ENCODE results near the gene TAF3. TPM values are rescaled to one million over a fixed set of nuclear protein-coding genes. Genes with fewer than 3 reads are reported as not detected.

The TAF3 gene
- polyA plus RNA-seq, 6 donors from 2014 or later, result 6.3 to 17.3 (median 9.5) TPM

DNA sequence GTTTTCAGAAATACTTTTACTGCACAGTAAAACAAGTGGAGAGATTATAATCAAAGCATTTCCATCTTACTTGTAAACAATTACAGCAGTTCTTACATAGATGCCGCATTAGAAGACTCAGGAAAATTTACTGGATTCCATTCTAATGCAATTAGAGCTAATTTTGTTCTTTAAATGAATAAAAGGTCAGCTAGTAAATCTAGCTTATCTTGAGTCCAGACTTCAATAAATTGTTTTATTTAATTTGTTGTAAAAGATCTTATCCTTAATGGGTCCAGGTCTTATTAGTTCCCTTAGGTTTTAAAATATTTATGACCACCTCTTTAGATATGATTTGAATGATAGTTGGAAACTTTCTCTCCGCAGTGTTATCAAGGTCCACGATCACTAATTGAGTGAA, 166.0 kb downstream of the TAF3 start:
- peaks cover 4 to 11% (median 4%) of the 10 kb centered on the region in 3 donors for H3K4me1 Mint-ChIP-seq
- no peak overlapping the region for H3K4me3 Mint-ChIP-seq
- peaks cover 24 to 45% of the 10 kb centered on the region in 2 donors for H3K36me3 Mint-ChIP-seq
- no peak for ATAC-seq (ENCODE audit: low read depth in 2 of 2)
- DNase-seq, result no peak
- no peak overlapping the region for H3K27ac Mint-ChIP-seq
- H3K27me3 Mint-ChIP-seq, result no peaks in the 10 kb centered on the region
- no peaks in the 10 kb centered on the region for H3K9me3 Mint-ChIP-seq

DNA sequence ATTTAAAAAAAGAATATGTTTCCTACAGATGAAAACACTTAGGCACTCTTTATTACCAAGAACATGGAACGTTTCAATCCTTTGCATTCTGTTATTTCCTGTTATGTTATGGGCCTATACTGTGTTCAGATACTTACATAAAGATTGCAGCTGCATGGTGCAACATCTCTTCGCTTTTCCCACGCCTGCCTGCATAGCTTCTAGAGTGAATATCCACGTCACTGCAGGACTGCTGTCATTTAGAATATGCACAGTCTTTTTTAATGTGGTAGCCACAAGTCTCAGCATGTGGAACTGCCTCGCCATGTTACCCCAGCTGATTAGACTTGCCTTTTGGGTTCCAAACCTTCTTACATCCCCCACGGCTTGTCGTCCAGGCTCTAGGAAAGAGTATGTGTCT, 166.6 kb downstream of the TAF3 start:
- H3K4me3 Mint-ChIP-seq, result no peak overlapping the region
- DNase-seq, result no peak
- no peaks in the 10 kb centered on the region for H3K9me3 Mint-ChIP-seq
- peaks cover 18 to 44% of the 10 kb centered on the region in 2 donors for H3K36me3 Mint-ChIP-seq
- peaks cover 4 to 11% (median 4%) of the 10 kb centered on the region in 3 donors for H3K4me1 Mint-ChIP-seq
- no peak for ATAC-seq (ENCODE audit: low read depth in 2 of 2)
- H3K27me3 Mint-ChIP-seq, result no peaks in the 10 kb centered on the region
- no peak overlapping the region for H3K27ac Mint-ChIP-seq

DNA sequence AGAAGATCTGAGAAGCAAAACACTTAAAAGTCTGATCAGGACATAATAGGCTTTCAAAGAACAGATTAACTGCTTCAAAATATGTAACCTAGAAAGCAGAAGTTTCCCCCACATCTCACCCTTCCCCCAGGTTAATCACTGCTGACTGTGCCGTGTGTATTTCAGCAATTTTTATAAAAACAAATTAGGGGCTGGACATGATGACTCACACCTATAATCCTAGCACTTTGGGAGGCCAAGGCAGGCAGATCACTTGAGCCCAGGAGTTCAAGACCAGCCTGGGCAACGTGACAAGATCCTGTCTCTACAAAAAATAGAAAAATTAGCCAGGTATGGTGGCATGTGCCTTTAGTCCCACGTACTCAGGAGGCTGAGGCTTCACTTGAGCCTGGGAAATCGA, 168.5 kb downstream of the TAF3 start:
- Mint-ChIP-seq H3K27ac (peak overlapping the region in 1 of 6 donors; percentile 5), H3K4me3 (no peak overlapping the region), H3K36me3 (peaks cover 15 to 37% of the 10 kb centered on the region in 2 donors), H3K4me1 (peaks cover 4 to 6% (median 4%) of the 10 kb centered on the region in 3 donors), H3K27me3 (no peaks in the 10 kb centered on the region), H3K9me3 (no peaks in the 10 kb centered on the region)
- no peak for ATAC-seq (ENCODE audit: low read depth in 2 of 2)
- no peak for DNase-seq

DNA sequence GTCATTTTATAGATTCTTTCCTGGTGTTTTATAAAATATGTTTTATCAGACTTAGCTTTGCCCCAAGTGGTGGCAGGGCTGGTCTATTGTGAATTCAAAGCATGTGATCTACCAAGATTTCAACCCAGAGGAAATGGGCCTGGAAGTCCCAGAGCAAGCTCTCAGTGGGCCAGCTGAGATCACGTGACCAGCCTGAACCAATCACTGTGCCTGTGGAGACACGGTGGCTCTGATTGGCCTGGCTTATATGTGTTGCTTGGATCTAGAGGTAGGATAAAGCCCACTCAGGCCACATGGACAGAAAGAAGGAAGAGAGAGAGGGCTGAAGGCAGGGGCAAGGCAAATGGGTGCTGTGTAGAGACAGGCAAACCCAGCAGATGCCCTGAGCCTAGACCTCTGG, 170.7 kb downstream of the TAF3 start:
- H3K27me3 Mint-ChIP-seq, result no peaks in the 10 kb centered on the region
- no peak overlapping the region for H3K27ac Mint-ChIP-seq
- peaks cover 0 to 1% (median 0%) of the 10 kb centered on the region in 7 donors for H3K9me3 Mint-ChIP-seq
- no peak overlapping the region for H3K4me3 Mint-ChIP-seq
- H3K36me3 Mint-ChIP-seq, result peaks cover 20 to 53% of the 10 kb centered on the region in 2 donors
- peaks cover 4 to 7% (median 6%) of the 10 kb centered on the region in 3 donors for H3K4me1 Mint-ChIP-seq
- DNase-seq (no peak), ATAC-seq (ENCODE audit: low read depth in 2 of 2) (no peak)

- Mint-ChIP-seq H3K4me1 (peaks cover 0 to 3% (median 0%) of the 10 kb centered on the region in 3 donors), H3K9me3 (peaks cover 5 to 27% (median 16%) of the 10 kb centered on the region in 7 donors), H3K27ac (no peak overlapping the region), H3K27me3 (no peaks in the 10 kb centered on the region), H3K36me3 (peaks cover 38 to 40% of the 10 kb centered on the region in 2 donors), H3K4me3 (no peak overlapping the region)
- ATAC-seq (ENCODE audit: low read depth in 2 of 2) (no peak), DNase-seq (no peak)
Measured at GRCh38 chr10:7998831-7999230, 180.5 kb downstream of the TAF3 start.

DNA sequence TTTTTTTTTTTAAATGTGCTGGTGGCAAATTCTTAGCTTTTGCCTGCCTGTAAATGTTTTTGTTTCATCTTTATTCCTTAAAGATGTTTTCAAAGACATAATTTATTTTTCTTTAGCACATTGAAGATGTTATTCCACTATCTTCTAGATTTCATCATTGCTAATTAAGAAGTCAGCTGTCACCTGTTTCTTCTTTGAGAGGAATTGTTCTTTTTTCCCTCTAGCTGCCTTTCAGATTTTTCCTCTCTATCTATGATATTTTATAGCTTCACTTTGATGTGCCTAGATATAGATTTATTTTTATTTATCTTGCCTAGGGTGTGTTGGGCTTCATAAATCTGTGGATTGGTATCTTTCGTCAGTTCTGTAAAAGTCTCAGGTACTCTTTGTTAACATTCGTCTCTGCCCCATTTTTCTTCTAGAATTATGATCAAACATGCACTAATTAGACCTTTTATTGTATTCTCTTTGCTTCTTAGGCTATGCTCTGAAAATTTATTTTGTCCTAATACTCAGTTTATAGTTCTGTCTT, 186.2 kb downstream of the TAF3 start:
- Mint-ChIP-seq H3K4me3 (peak overlapping the region in 1 of 8 donors; percentile 6), H3K27ac (peak overlapping the region in 1 of 6 donors; percentile 72), H3K9me3 (peaks cover 5 to 42% (median 27%) of the 10 kb centered on the region in 7 donors), H3K27me3 (no peaks in the 10 kb centered on the region), H3K4me1 (no peaks in the 10 kb centered on the region), H3K36me3 (peaks cover 41 to 49% of the 10 kb centered on the region in 2 donors)
- DNase-seq, result no peak
- no peak for ATAC-seq (ENCODE audit: low read depth in 2 of 2)

DNA sequence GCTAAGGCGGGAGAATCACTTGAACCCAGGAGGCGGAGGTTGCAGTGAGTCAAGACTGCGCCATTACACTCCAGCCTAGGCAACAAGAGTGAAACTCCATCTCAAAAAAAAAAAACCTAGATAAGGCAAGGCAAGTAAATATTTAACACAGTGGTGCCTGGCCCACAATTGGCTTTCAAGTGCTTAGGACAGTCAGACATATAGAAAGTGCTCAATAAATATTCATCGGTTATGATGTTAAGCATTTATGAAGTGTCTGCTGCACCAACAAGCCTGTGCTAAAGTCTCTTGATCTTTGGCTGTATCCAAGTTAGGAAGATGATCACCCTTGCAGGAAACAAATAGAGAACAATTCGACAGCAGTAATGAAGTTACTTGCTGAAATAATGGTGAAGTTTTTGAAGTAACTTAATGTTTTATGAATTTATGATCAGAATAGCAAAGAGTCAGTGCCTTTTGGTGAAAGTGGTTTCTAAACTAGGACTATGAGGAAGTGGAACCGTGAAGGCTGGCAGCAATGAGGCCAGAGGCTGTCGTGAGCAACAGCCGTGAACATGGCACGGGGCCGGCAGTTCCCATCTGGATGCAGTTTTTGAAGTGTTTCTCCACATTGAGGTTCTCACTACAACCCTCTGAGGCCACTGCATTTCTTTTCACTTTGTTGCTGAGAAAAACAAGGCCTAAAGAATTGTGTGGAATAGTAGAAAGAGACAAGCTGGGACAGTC, 188.1 kb downstream of the TAF3 start:
- DNase-seq (no peak), ATAC-seq (ENCODE audit: low read depth in 2 of 2) (no peak)
- H3K36me3 Mint-ChIP-seq, result peaks cover 35 to 43% of the 10 kb centered on the region in 2 donors
- no peaks in the 10 kb centered on the region for H3K4me1 Mint-ChIP-seq
- H3K9me3 Mint-ChIP-seq, result peaks cover 5 to 37% (median 27%) of the 10 kb centered on the region in 7 donors
- no peak overlapping the region for H3K4me3 Mint-ChIP-seq
- H3K27ac Mint-ChIP-seq, result peak overlapping the region in 3 of 6 donors; percentile 2 to 64 (median 11)
- no peaks in the 10 kb centered on the region for H3K27me3 Mint-ChIP-seq

- Mint-ChIP-seq H3K4me1 (peaks cover 0 to 3% (median 0%) of the 10 kb centered on the region in 3 donors), H3K36me3 (peaks cover 34 to 35% of the 10 kb centered on the region in 2 donors), H3K27me3 (no peaks in the 10 kb centered on the region), H3K9me3 (peaks cover 0 to 15% (median 8%) of the 10 kb centered on the region in 7 donors), H3K27ac (no peak overlapping the region), H3K4me3 (no peak overlapping the region)
- ATAC-seq (ENCODE audit: low read depth in 2 of 2) (no peak), DNase-seq (no peak)
Measured at GRCh38 chr10:8009031-8009430, 190.7 kb downstream of the TAF3 start.

DNA sequence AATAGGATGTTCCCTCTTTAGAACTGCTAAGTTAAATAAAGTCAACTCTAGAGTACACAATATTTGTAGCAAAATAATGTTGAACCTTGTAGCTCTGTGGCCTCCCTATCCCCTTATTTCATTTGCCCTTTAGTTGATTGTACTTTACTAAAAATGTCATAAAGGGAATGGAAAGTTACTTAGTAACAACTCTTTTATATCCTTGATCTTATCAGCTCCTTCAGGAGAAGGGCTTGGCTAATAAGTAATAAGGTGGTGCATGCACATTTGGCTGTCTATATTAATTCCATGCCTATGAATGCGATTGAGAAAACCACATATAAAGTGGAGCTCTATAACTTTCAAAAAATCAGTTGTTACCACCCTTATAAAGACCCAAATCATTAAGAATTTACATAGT, 194.7 kb downstream of the TAF3 start:
- H3K4me1 Mint-ChIP-seq, result peaks cover 0 to 3% (median 0%) of the 10 kb centered on the region in 3 donors
- H3K9me3 Mint-ChIP-seq, result no peaks in the 10 kb centered on the region
- no peak overlapping the region for H3K27ac Mint-ChIP-seq
- DNase-seq, result no peak
- ATAC-seq (ENCODE audit: low read depth in 2 of 2), result no peak
- no peak overlapping the region for H3K4me3 Mint-ChIP-seq
- no peaks in the 10 kb centered on the region for H3K27me3 Mint-ChIP-seq
- peaks cover 30 to 45% of the 10 kb centered on the region in 2 donors for H3K36me3 Mint-ChIP-seq

- Mint-ChIP-seq H3K36me3 (peaks cover 30 to 45% of the 10 kb centered on the region in 2 donors), H3K27ac (no peak overlapping the region), H3K4me3 (no peak overlapping the region), H3K27me3 (no peaks in the 10 kb centered on the region), H3K9me3 (no peaks in the 10 kb centered on the region), H3K4me1 (peaks cover 0 to 3% (median 0%) of the 10 kb centered on the region in 3 donors)
- no peak for DNase-seq
- no peak for ATAC-seq (ENCODE audit: low read depth in 2 of 2)
Measured at GRCh38 chr10:8013619-8014018, 195.3 kb downstream of the TAF3 start.

GRCh38 chr10:8014649-8015048, 196.3 kb downstream of the TAF3 start:
- Mint-ChIP-seq H3K36me3 (peaks cover 30 to 45% of the 10 kb centered on the region in 2 donors), H3K4me3 (no peak overlapping the region), H3K27ac (peak overlapping the region in 2 of 6 donors; percentile 23 to 44), H3K27me3 (no peaks in the 10 kb centered on the region), H3K4me1 (peaks cover 0 to 3% (median 0%) of the 10 kb centered on the region in 3 donors), H3K9me3 (no peaks in the 10 kb centered on the region)
- DNase-seq (no peak), ATAC-seq (ENCODE audit: low read depth in 2 of 2) (no peak)

GRCh38 chr10:8017277-8017676, 199.0 kb downstream of the TAF3 start:
- no peak overlapping the region for H3K4me3 Mint-ChIP-seq
- peaks cover 0 to under 1% (median 0%) of the 10 kb centered on the region in 3 donors for H3K4me1 Mint-ChIP-seq
- peak overlapping the region in 4 of 6 donors; percentile 19 to 83 (median 49) for H3K27ac Mint-ChIP-seq
- no peaks in the 10 kb centered on the region for H3K9me3 Mint-ChIP-seq
- H3K36me3 Mint-ChIP-seq, result peaks cover 22 to 35% of the 10 kb centered on the region in 2 donors
- no peak for DNase-seq
- H3K27me3 Mint-ChIP-seq, result no peaks in the 10 kb centered on the region
- no peak for ATAC-seq (ENCODE audit: low read depth in 2 of 2)

GRCh38 chr10:8023321-8023720, 205.0 kb downstream of the TAF3 start:
- Mint-ChIP-seq H3K4me1 (peaks cover 0 to 6% (median 0%) of the 10 kb centered on the region in 3 donors), H3K4me3 (no peak overlapping the region), H3K36me3 (no peaks in the 10 kb centered on the region), H3K9me3 (no peaks in the 10 kb centered on the region), H3K27me3 (peaks cover 4 to 33% (median 27%) of the 10 kb centered on the region in 3 donors), H3K27ac (peak overlapping the region in 1 of 6 donors; percentile 39)
- DNase-seq (no peak), ATAC-seq (ENCODE audit: low read depth in 2 of 2) (no peak)

DNA sequence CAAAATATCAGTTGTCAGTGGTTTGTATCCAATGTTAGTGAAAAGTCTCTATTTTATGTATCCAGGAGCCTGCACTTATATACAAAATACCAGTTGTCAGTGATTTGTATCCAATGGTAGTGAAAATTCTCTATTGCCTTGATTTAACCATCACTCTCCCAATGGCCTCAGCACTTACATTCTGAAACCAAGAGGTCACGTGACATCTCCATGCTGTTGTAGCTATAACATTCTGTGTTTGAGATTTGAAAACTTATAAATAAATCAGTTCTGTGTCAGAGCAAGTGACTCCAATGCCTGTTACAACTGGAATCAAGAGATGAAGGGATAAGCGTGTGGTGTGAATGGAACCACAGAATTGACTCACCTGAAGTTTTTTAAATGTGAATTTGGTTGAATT, 205.5 kb downstream of the TAF3 start:
- Mint-ChIP-seq H3K4me1 (peaks cover 0 to 6% (median 0%) of the 10 kb centered on the region in 3 donors), H3K36me3 (no peaks in the 10 kb centered on the region), H3K4me3 (no peak overlapping the region), H3K27me3 (peaks cover 8 to 33% (median 27%) of the 10 kb centered on the region in 3 donors), H3K9me3 (no peaks in the 10 kb centered on the region), H3K27ac (no peak overlapping the region)
- DNase-seq (no peak), ATAC-seq (ENCODE audit: low read depth in 2 of 2) (no peak)

All from naive B cell (primary cell).